H1 (cell line): ENCODE results near the gene RUFY3. TPM values are rescaled to one million over a fixed set of nuclear protein-coding genes. Genes with fewer than 3 reads are reported as not detected.

Experiments used
- CTCF ChIA-PET: fragments of 300-600 bp; sonication (Branson Sonifier 250); formaldehyde crosslinking; loops from one replicate; lab custom pipeline; 2021; ENCODE audit not compliant: partially characterized antibody; lab: Charles Lee
- POLR2A ChIA-PET: fragments of 300-600 bp; sonication (Branson Sonifier 250); formaldehyde crosslinking; loops from one replicate; lab custom pipeline; 2021; ENCODE audit warnings: inconsistent platforms; ENCODE audit not compliant: partially characterized antibody; lab: Charles Lee
- DNase-seq, 2 experiments: peaks; one replicate each; pipeline versions ENCODE4 v3.0.0 to v3.0.0-alpha.2; 2010 to 2022; ENCODE audit warnings: low spot score in 2 of 2, low read depth in 1 of 2, mixed read lengths in 1 of 2
- FAIRE-seq: peaks from 2 replicates; lab custom pipeline; 2011; peaks lifted over from hg19 to GRCh38; lab: Jason Lieb, UNC
- H2AFZ ChIP-seq: 2 replicates; pipeline ENCODE4 v1.8.1; 2012; ENCODE audit warnings: low read length, inconsistent platforms
- H2AK5ac ChIP-seq: 2 replicates; pipeline ENCODE4 v1.6.1; 2013; ENCODE audit warnings: low read depth, low read length
- H2BK120ac ChIP-seq: replicated peaks from 2 replicates; pipeline ENCODE3; 2013; ENCODE audit warnings: low read depth, low read length, inconsistent platforms
- H2BK12ac ChIP-seq: 2 replicates; pipeline ENCODE4 v1.6.1; 2013; ENCODE audit warnings: low read depth, low read length
- H2BK15ac ChIP-seq: 2 replicates; pipeline ENCODE4 v1.6.1; 2013; ENCODE audit warnings: low read length
- H2BK20ac ChIP-seq: 2 replicates; pipeline ENCODE4 v1.6.1; 2013; ENCODE audit warnings: low read length
- H2BK5ac ChIP-seq: 2 replicates; pipeline ENCODE4 v1.6.1; 2013; ENCODE audit warnings: low read depth, low read length
- H3K14ac ChIP-seq: 2 replicates; pipeline ENCODE4 v1.6.1; 2013; ENCODE audit warnings: inconsistent platforms; ENCODE audit not compliant: insufficient read length
- H3K18ac ChIP-seq: 2 replicates; pipeline ENCODE4 v1.6.1; 2013; ENCODE audit warnings: low read length; ENCODE audit errors: extremely low read depth
- H3K23ac ChIP-seq: 2 replicates; pipeline ENCODE4 v1.6.1; 2013; ENCODE audit warnings: inconsistent platforms; ENCODE audit not compliant: insufficient read length
- H3K23me2 ChIP-seq: 2 replicates; pipeline ENCODE4 v1.6.1; 2013; ENCODE audit warnings: low read depth, low read length
- H3K27ac ChIP-seq: 2 replicates; pipeline ENCODE4 v1.6.1; 2011; ENCODE audit warnings: low read depth, low read length, inconsistent platforms
- H3K27me3 ChIP-seq, 4 experiments: replicated peaks in 1 of 4; 1 replicate in 1 of 4; 2 replicates in 3 of 4; pipeline versions ENCODE4 v1.6.1 to v1.8.1; 2011 to 2013; ENCODE audit warnings: low read length in 3 of 4, mild to moderate bottlenecking in 3 of 4, inconsistent platforms in 2 of 4, mixed read lengths in 2 of 4, moderate library complexity in 1 of 4; ENCODE audit not compliant: control insufficient read depth in 3 of 4, insufficient read depth in 3 of 4; ENCODE audit errors: extremely low read depth in 1 of 4
- H3K36me3 ChIP-seq, 4 experiments: 2 replicates each; pipeline versions ENCODE4 v1.6.1 to v1.8.1; 2011 to 2013; ENCODE audit warnings: mild to moderate bottlenecking in 4 of 4, low read length in 3 of 4, moderate library complexity in 2 of 4, control low read depth in 1 of 4, inconsistent platforms in 1 of 4; ENCODE audit not compliant: insufficient read depth in 4 of 4, control insufficient read depth in 2 of 4
- H3K4ac ChIP-seq: replicated peaks from 2 replicates; pipeline ENCODE3; 2013; ENCODE audit warnings: low read length, low read depth, mixed read lengths, inconsistent platforms; ENCODE audit not compliant: insufficient read length
- H3K4me1 ChIP-seq, 4 experiments: replicated peaks in 1 of 4; 1 replicate in 1 of 4; 2 replicates in 3 of 4; pipeline versions ENCODE4 v1.6.1 to v1.8.1; 2011 to 2013; ENCODE audit warnings: low read length in 3 of 4, inconsistent platforms in 2 of 4, mixed read lengths in 1 of 4; ENCODE audit not compliant: insufficient read depth in 4 of 4, control insufficient read depth in 3 of 4
- H3K4me2 ChIP-seq, 2 experiments: 2 replicates each; pipeline versions ENCODE4 v1.6.1 to v1.8.1; 2011 to 2013; ENCODE audit warnings: low read depth in 2 of 2, low read length in 2 of 2, control low read depth in 1 of 2, inconsistent platforms in 1 of 2, mild to moderate bottlenecking in 1 of 2; ENCODE audit not compliant: insufficient read depth in 1 of 2
- H3K4me3 ChIP-seq, 4 experiments: fragments of 200-600, 300-600 bp in 1 of 4; sonication (generic), shearing (Covaris generic), sonication (Bioruptor Twin) in 1 of 4; 2 replicates each; pipeline versions ENCODE4 v1.5.1 to v1.8.1; 2011 to 2016; ENCODE audit warnings: low read length in 4 of 4, low read depth in 3 of 4, control low read depth in 2 of 4, inconsistent platforms in 2 of 4, mild to moderate bottlenecking in 2 of 4, mixed read lengths in 1 of 4, moderate library complexity in 1 of 4; ENCODE audit not compliant: insufficient read depth in 2 of 4; ENCODE audit errors: extremely low read depth in 1 of 4
- H3K56ac ChIP-seq: replicated peaks from 2 replicates; pipeline ENCODE3; 2013; ENCODE audit warnings: low read depth, mild to moderate bottlenecking, mixed read lengths, low read length, inconsistent platforms; ENCODE audit not compliant: insufficient read length
- H3K79me1 ChIP-seq: 2 replicates; pipeline ENCODE4 v1.6.1; 2013; ENCODE audit warnings: low read depth, low read length, control low read depth
- H3K79me2 ChIP-seq, 2 experiments: 2 replicates each; pipeline versions ENCODE4 v1.6.1 to v1.8.1; 2012 to 2013; ENCODE audit warnings: low read length in 2 of 2, mild to moderate bottlenecking in 2 of 2, inconsistent platforms in 1 of 2; ENCODE audit not compliant: insufficient read depth in 2 of 2, control insufficient read depth in 1 of 2
- H3K9ac ChIP-seq, 4 experiments: replicated peaks in 1 of 4; 1 replicate in 1 of 4; 2 replicates in 3 of 4; pipeline versions ENCODE4 v1.6.1 to v1.8.1; 2011 to 2013; ENCODE audit warnings: low read depth in 3 of 4, low read length in 3 of 4, control low read depth in 2 of 4, mild to moderate bottlenecking in 2 of 4, moderate library complexity in 2 of 4, inconsistent platforms in 1 of 4; ENCODE audit errors: extremely low read depth in 1 of 4
- H3K9me3 ChIP-seq, 2 experiments: 2 replicates each; pipeline versions ENCODE4 v1.6.1 to v1.8.1; 2012 to 2013; ENCODE audit warnings: mild to moderate bottlenecking in 2 of 2, moderate library complexity in 2 of 2, control low read depth in 1 of 2, inconsistent platforms in 1 of 2, low read depth in 1 of 2, low read length in 1 of 2, mixed read lengths in 1 of 2; ENCODE audit not compliant: insufficient read depth in 2 of 2
- H4K20me1 ChIP-seq, 2 experiments: replicated peaks in 1 of 2; 2 replicates each; pipeline versions ENCODE3 to v1.8.1; 2011 to 2013; ENCODE audit warnings: inconsistent platforms in 2 of 2, low read length in 2 of 2, mild to moderate bottlenecking in 1 of 2; ENCODE audit not compliant: insufficient read depth in 2 of 2, control insufficient read depth in 1 of 2
- H4K5ac ChIP-seq: 2 replicates; pipeline ENCODE4 v1.6.1; 2013; ENCODE audit warnings: low read length, low read depth, mixed read lengths, inconsistent platforms; ENCODE audit not compliant: insufficient read length
- H4K8ac ChIP-seq: 2 replicates; pipeline ENCODE4 v1.8.0; 2013; ENCODE audit warnings: mild to moderate bottlenecking, moderate library complexity, low read length, inconsistent platforms; ENCODE audit not compliant: insufficient read depth; ENCODE audit errors: extremely low read depth
- H4K91ac ChIP-seq: replicated peaks from 2 replicates; pipeline ENCODE3; 2013; ENCODE audit warnings: low read length, mixed read lengths, inconsistent platforms; ENCODE audit not compliant: insufficient read length
- BRCA1 ChIP-seq: IDR thresholded peaks from 2 replicates; pipeline ENCODE4 v1.6.1; 2012; ENCODE audit warnings: low read depth, low read length, improper control_type of control experiment
- CBX8 ChIP-seq: fragments of 300-800, 300-1000 bp; sonication (generic); IDR thresholded peaks from 2 replicates; pipeline ENCODE4 v1.7.1; 2016; ENCODE audit warnings: low read depth, low read length, borderline replicate concordance
- CHD2 ChIP-seq: IDR thresholded peaks from 2 replicates; pipeline ENCODE4 v1.6.1; 2012; ENCODE audit warnings: low read length, improper control_type of control experiment
- NANOG ChIP-seq: IDR thresholded peaks from 2 replicates; pipeline ENCODE4 v1.6.1; 2011; ENCODE audit warnings: low read length, low read depth, mild to moderate bottlenecking, inconsistent platforms; ENCODE audit not compliant: insufficient read depth, poor library complexity, severe bottlenecking
- NRF1 ChIP-seq: IDR thresholded peaks from 2 replicates; pipeline ENCODE4 v1.6.1; 2011; ENCODE audit warnings: mild to moderate bottlenecking, low read depth, low read length, improper control_type of control experiment
- PHF8 ChIP-seq: fragments of 200-600 bp; sonication (generic); conservative IDR thresholded peaks from 2 replicates; pipeline ENCODE4 v1.7.1; 2012; ENCODE audit warnings: low read depth, mild to moderate bottlenecking, inconsistent platforms, low read length, moderate library complexity
- POLR2A ChIP-seq, 2 experiments: IDR thresholded peaks; 1 replicate in 1 of 2; 2 replicates in 1 of 2; pipeline ENCODE4 v1.6.1; 2011; ENCODE audit warnings: low read depth in 2 of 2, low read length in 2 of 2, mild to moderate bottlenecking in 2 of 2; ENCODE audit errors: control extremely low read depth in 1 of 2
- POU5F1 ChIP-seq: IDR thresholded peaks from 2 replicates; pipeline ENCODE4 v1.6.1; 2011; ENCODE audit warnings: low read depth, mild to moderate bottlenecking, low read length, moderate library complexity
- SUZ12 ChIP-seq: fragments of 200-600 bp; sonication (generic); IDR thresholded peaks from 2 replicates; pipeline ENCODE4 v1.6.1; 2012; ENCODE audit warnings: mild to moderate bottlenecking, inconsistent platforms, low read length, moderate library complexity, mixed read lengths
- TBP ChIP-seq: IDR thresholded peaks from 2 replicates; pipeline ENCODE4 v1.6.1; 2011; ENCODE audit warnings: low read depth, low read length, improper control_type of control experiment
- ZNF274 ChIP-seq: IDR thresholded peaks from 2 replicates; pipeline ENCODE4 v1.7.0; 2012; ENCODE audit warnings: low read length, borderline replicate concordance; ENCODE audit errors: extremely low read depth
- WGBS, 2 experiments: shearing (Covaris generic) in 1 of 2; methylation state at CpG; one replicate each; pipeline versions ENCODE4 v1.1.6 to v1.1.7; 2013 to 2015; ENCODE audit warnings: low lambda C conversion rate in 2 of 2, mixed read lengths in 2 of 2, inconsistent platforms in 1 of 2, low coverage in 1 of 2, missing lambda C conversion rate in 1 of 2; ENCODE audit not compliant: insufficient replicate concordance in 2 of 2, insufficient coverage in 1 of 2, insufficient read length in 1 of 2; ENCODE audit errors: extremely low coverage in 1 of 2, missing lambda C conversion rate in 1 of 2; 5-methylcytosine and 5-hydroxymethylcytosine counted together
- polyA plus RNA-seq, 7 experiments: library from polyadenylated mRNA; depleted of rRNA in 3 of 7; stranded (reverse) in 5 of 7; unstranded in 2 of 7; fragments of >200 nt in 5 of 7; fragments of 200-250 nt in 2 of 7; gene quantifications; 1 replicate in 5 of 7; 2 replicates in 1 of 7; 4 replicates in 1 of 7; pipeline versions ENCODE4 v1.2.1 to v1.2.3, GENCODE V29; 2011 to 2013; ENCODE audit warnings: missing spikeins in 2 of 7, mixed read lengths in 2 of 7
- total RNA-seq: library from RNA; stranded (reverse); fragmentation: NEBNext Ultra II Directional; extraction: Animal tissue kit (Norgen Biotek cat#: 25700); gene quantifications from 2 replicates; pipeline ENCODE4 v1.2.1, GENCODE V29; 2021

The RUFY3 gene
- total and polyA plus RNA-seq, 2 of the 8 experiments (the other 6 are each of a cell fraction or from before 2014, with no cell fraction given): 7.8 to 33.1 TPM

- no peaks in the 10 kb centered on the region for H3K4me1 ChIP-seq
- no peak overlapping the region for H2BK15ac ChIP-seq
- H2BK20ac ChIP-seq: no peak overlapping the region
- ChIA-PET POLR2A (no interaction called here), CTCF (no interaction called here)
- H2BK120ac ChIP-seq: no peak overlapping the region
- H4K91ac ChIP-seq: no peak overlapping the region
- H3K14ac ChIP-seq: no peak overlapping the region
- 76% methylated on average over 1 of the region's 1 CpG; no CpG with 5 or more reads in 1 of the 2 experiments for WGBS, 2 experiments
- H3K9ac ChIP-seq: no peak overlapping the region
- no peak overlapping the region for H3K4me2 ChIP-seq
- H3K79me2 ChIP-seq: no peaks in the 10 kb centered on the region; a peak in 1 of 4 replicates
- no peaks in the 10 kb centered on the region for H3K27me3 ChIP-seq
- H2AFZ ChIP-seq: no peak overlapping the region
- no peak overlapping the region for H3K56ac ChIP-seq
- H3K23me2 ChIP-seq: no peaks in the 10 kb centered on the region
- no peak for DNase-seq
- no peak overlapping the region for H3K27ac ChIP-seq
- H2AK5ac ChIP-seq: no peak overlapping the region
- TF ChIP-seq PHF8 (no peak), SUZ12 (no peak), BRCA1 (no peak), TBP (no peak), CBX8 (no peak), CHD2 (no peak), NRF1 (no peak), POU5F1 (no peak), NANOG (no peak), POLR2A (IDR thresholded peaks at IDR 0.05; ENCODE audit: control extremely low read depth in 1 of 2, low read depth in 2 of 2, low read length in 2 of 2) (no peak), ZNF274 (no peak)
- H3K23ac ChIP-seq: no peak overlapping the region
- H4K5ac ChIP-seq: no peak overlapping the region
- no peaks in the 10 kb centered on the region for H3K36me3 ChIP-seq
- H3K18ac ChIP-seq: no peak overlapping the region
- no peak overlapping the region for H2BK12ac ChIP-seq
- no peaks in the 10 kb centered on the region; the same call in 1 of the 2 replicates for H3K79me1 ChIP-seq
- H3K9me3 ChIP-seq: no peaks in the 10 kb centered on the region
- no peak for FAIRE-seq
- no peaks in the 10 kb centered on the region for H4K20me1 ChIP-seq
- no peak overlapping the region for H4K8ac ChIP-seq
- H3K4me3 ChIP-seq: no peak overlapping the region
- no peak overlapping the region for H3K4ac ChIP-seq
- no peak overlapping the region for H2BK5ac ChIP-seq
Measured at GRCh38 chr4:70754470-70754869, 32.7 kb downstream of the RUFY3 start.
